Hematopoietic multipotent progenitor cell treated with erythropoietin and hydrocortisone succinate and interleukin-3 and kit ligand, for 8 days (in vitro differentiated cells): Measurements from ENCODE around the gene MRM1.

ENCODE experiments used
- DNase-seq: peaks from one replicate; pipeline ENCODE4 v3.0.0-alpha.2; 2015

Gene MRM1, protein sequence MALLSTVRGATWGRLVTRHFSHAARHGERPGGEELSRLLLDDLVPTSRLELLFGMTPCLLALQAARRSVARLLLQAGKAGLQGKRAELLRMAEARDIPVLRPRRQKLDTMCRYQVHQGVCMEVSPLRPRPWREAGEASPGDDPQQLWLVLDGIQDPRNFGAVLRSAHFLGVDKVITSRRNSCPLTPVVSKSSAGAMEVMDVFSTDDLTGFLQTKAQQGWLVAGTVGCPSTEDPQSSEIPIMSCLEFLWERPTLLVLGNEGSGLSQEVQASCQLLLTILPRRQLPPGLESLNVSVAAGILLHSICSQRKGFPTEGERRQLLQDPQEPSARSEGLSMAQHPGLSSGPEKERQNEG

GRCh38 chr17:36601303-36602029 is at the start of gene MRM1:
Gene MRM1, plus strand, starts transcription at chr17:36601583. Its CDS starts 228 bp downstream, at chr17:36601811.
- peak; percentile 93 for DNase-seq

- no peak for DNase-seq
Measured at GRCh38 chr17:36553459-36553858, 47.9 kb upstream of the MRM1 start.

- no peak for DNase-seq
Measured at GRCh38 chr17:36566081-36566480, 35.3 kb upstream of the MRM1 start.

DNA sequence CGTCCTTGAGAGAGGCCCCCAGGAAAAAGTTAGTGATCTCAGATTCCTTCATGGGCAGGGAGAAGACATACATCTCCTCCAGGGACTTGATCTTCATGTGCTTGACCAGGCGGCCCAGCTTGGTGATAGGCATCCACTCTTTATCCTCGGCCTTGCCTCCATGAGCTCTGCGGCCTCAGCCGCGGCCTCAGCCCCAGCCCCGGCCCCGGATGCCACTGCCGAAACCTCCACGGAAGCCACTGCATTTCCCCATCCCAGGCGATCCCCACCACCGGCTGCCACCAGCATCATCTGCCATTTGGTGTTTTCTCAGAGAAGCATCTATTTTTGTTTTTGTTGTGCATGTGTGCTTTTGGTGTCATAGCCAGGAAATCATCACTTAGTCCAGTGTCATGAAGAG is 26.4 kb upstream of the MRM1 start:
- no peak for DNase-seq

GRCh38 chr17:36576793-36577192 is 24.6 kb upstream of the MRM1 start:
- no peak for DNase-seq

DNA sequence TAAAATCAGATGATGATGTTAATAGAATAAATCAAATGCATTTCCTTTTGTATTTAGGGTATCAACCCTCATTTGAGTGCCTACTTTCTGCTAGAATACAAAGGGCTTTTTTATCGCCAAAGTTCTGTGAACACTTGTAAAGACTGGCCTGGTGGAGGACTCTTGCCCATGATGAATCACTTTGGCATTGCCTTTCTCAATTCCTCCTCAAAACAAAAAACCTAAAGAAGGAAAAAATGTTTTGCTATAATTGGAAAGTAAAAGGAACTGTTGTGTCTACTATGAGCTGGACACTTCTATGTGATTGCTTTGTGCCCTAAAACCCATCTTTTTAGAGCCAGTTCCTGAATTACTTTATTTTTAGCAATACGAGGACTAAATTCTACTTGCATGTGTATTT is 22.7 kb upstream of the MRM1 start:
- DNase-seq = no peak

- no peak for DNase-seq
Measured at GRCh38 chr17:36583787-36584186, 17.6 kb upstream of the MRM1 start.

DNA sequence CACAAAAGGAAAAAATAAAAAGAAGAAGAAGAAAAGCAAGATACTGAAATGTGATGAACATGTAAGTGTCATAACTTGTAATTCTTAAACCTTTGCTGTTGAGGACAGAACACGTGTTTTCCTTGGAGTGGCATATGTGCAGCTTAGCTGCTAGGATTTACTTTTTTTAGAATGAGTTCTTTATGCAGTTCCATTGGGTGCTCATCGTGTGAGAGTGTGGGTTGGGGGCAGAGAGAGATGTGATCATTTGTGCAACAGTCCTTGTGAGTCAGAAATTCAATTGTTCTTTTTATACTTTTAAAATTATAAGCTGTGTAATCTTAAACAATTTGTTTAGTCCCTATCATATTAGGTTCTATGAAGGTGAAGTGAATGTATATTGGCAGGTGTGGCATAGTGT is 15.2 kb upstream of the MRM1 start:
- no peak for DNase-seq

DNA sequence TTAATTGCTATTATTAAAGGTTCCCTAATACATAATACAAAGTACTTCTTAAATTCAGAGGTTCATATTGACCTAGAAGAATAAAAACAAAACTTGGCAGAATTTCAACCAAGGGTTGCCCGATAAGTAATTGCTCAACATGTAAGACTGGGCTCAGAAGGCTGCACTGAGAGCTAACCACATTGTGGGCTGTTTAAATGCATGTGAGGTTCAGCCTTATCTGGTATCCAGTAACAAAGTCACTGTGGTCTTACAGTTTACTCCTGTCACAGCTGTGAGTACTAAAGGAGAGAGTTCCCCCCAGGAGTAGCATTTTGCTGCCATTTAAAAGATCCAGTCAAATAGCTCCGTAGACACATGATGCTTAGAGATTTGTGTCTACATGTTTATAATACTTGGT is 11.3 kb upstream of the MRM1 start:
- DNase-seq = peak; percentile 96

DNA sequence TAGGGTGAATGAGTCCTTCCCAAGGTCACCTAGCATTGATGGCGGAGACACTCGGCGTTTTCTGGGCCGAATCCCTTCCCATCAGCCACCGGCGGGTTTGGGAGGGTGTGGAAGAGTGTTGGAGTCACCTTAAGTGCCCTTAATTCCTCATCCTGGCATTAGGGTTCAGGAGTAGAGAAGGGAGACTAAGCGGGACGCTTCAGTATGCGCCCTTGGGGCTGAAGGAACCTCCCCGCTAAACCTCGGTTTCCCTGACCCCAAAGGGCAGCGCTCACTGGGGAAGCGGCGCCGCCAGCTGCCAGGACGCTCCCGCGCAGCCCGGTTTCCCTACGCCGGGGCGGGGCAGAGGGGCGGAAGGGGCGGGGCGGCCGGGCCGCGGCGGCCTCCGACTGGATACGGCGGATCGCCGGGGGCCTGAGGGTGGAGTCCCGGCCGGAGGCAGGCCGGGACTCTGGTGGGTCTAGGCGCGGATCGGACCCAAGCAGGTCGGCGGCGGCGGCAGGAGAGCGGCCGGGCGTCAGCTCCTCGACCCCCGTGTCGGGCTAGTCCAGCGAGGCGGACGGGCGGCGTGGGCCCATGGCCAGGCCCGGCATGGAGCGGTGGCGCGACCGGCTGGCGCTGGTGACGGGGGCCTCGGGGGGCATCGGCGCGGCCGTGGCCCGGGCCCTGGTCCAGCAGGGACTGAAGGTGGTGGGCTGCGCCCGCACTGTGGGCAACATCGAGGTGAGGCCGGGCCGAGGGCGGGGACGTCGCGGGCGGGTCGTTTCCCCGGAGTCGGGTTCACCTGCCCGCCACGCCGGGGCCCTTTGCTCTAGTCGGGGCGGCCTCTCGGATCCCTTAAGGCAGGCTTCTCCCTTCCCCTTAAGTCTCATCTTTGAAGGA is 9.7 kb upstream of the MRM1 start, which contains the start of gene DHRS11:
Gene DHRS11 (plus strand): TSS at position 446 of the 882 bp plus-strand sequence. CDS start 131 bp downstream, at position 577.
- DNase-seq = peak; percentile 73

DNA sequence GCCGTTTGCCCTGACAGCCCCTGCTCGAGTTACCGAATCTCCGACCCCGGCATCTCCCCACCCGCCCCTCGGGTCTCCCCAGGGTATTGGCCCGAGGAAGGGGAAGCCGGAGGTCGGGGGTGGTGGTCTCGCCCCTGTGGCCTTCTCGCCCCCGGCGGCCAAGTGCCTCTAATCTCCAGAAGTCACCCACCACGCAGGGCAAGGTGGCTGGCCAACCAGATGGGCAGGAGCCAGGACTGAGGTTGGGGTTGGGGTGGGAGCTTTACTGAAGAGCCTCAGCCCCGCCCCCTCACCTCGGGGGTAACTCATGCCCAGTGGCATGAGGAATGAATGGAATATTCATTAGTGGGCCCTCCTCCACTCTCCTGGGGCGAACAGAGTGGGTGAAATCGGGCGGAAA is 9.1 kb upstream of the MRM1 start:
- peak; percentile 55 for DNase-seq

- no peak for DNase-seq
Measured at GRCh38 chr17:36592716-36593321, 8.6 kb upstream of the MRM1 start.

GRCh38 chr17:36593656-36594316 is 7.6 kb upstream of the MRM1 start:
- peak; percentile 39 for DNase-seq

GRCh38 chr17:36594626-36595401 is 6.6 kb upstream of the MRM1 start:
- peak; percentile 37 for DNase-seq

GRCh38 chr17:36597226-36597625 is 4.2 kb upstream of the MRM1 start:
- DNase-seq = peak; percentile 70

DNA sequence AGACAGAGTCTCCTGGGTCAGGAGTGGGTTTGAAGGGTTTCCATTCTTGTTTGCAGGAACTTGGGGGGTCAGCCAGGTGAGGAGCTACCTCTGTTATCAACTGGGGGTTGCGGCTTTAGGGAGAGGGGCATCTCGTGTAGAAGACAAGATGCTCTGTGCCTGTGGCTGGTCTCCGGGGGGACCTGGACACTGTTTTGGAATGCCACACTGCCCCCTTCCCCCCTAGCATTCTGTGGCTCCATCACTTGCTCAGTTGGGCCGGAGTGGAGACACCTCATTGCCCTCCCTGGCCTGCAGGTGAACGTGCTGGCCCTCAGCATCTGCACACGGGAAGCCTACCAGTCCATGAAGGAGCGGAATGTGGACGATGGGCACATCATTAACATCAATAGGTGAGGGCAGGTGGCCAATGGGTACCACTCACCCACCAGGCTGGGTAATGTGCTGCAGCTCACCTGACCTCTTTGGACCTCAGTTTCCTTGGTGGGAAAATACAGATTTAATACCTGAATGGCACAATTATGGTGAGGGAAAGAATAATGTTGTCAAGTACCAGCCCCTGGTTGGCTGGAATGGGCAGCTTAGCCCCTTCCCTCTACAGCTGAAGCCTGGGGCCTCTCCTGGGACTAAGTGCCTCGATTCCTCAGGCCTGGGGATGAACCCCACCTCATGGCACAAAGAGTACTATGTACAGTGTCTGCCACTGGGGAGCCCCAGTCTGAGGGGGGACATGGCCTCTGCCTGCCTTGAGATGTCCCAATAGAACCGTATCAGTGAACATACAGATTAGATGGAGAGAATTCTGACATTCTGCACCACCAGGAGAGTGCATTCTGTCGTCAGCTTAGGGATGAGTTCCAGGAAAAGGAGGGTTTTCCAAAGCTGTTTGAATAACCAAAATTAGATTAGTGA is 3.3 kb upstream of the MRM1 start:
- no peak for DNase-seq

- no peak for DNase-seq
Measured at GRCh38 chr17:36598951-36599401, 2.4 kb upstream of the MRM1 start.

- no peak for DNase-seq
Measured at GRCh38 chr17:36599546-36600250, 1.7 kb upstream of the MRM1 start.

GRCh38 chr17:36600465-36600864 is 918 bp upstream of the MRM1 start:
- DNase-seq = peak; percentile 86

DNA sequence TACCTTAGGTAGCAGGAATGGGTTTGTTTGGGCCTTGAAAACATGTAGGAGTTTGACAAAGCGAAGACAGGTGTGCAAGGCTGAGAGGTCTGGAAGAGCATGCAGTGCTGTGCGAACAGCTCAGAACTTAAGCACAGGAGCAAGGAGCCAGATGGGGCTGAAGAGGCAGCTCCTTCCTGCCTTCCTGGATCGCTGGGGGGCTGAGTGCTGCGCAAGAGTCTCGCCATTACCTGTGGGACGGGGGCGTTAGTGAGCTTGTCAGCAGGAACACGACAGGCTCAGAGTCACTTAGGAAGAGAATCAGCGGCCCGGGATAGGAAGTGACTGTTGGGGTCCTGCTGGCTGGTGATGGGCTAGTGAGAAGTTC is 464 bp upstream of the MRM1 start:
- no peak for DNase-seq
